A172 (cell line): Measurements from ENCODE around the gene CACNA2D2. TPM values are rescaled to one million over a fixed set of nuclear protein-coding genes. Genes with fewer than 3 reads are reported as not detected.
A peak's percentile ranks its signal among the peaks of the same experiment; 100 is the strongest.

Source experiments
- DNase-seq: peaks from one replicate; pipeline ENCODE4 v3.0.0-alpha.2; 2015; ENCODE audit warnings: low spot score
- total RNA-seq: library from RNA; depleted of rRNA; stranded (reverse); fragments of >200 nt; shearing (Covaris generic); gene quantifications from 2 replicates; pipeline ENCODE4 v1.2.3, GENCODE V29; 2014

The CACNA2D2 gene
- total RNA-seq, 1 experiment from 2014 or later: 0.26 TPM

DNA sequence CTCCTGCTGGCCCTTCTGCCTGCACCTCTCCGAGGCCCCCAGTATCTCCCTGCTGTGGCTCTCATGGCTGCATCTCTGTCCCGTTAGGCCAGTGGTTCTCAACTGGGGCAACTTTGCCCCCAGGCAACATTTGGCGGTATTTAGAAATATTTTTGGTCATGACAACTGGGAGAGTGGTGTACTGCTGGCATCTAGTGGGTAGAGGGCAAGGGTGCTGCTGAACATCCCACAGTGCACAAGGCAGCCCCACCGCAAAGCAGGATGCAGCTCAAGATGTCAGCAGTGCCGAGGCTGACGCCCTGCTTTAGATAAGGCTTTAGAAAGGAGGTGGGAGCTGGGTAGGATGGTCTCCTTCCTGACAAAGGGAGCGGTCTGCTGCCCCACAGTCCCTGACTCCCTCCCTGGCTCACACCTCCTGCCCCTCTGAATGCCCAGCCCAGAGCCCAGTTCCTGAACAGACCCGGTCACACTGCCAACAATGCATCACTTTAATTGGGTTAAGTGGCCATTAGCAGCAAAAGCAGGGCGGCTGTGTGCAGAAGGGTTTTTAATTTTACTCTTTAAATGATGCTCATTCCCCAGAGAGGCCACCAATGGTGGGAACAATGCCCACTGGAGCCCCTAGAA, 75.3 kb downstream of the CACNA2D2 start:
- no peak for DNase-seq

DNA sequence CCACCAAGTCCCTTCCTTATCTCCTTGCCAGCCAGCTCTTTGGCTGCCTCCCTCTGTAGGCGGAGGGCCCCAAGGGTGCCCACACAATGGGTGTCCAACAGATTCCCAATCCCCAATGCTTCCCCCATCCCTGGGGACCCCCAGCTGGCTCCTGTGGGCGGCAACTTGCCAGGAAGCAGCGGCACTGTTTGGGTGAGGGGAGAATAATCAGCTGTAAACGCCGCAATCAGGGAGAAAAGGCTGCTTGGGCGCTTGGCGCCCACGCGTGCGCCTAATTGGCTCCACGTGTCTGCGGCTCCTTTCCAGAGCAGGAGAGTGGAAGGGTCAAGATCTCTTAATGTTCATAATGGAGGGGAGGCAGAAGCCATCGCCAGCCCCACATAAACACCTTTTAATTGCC, 76.2 kb downstream of the CACNA2D2 start:
- DNase-seq: no peak

DNA sequence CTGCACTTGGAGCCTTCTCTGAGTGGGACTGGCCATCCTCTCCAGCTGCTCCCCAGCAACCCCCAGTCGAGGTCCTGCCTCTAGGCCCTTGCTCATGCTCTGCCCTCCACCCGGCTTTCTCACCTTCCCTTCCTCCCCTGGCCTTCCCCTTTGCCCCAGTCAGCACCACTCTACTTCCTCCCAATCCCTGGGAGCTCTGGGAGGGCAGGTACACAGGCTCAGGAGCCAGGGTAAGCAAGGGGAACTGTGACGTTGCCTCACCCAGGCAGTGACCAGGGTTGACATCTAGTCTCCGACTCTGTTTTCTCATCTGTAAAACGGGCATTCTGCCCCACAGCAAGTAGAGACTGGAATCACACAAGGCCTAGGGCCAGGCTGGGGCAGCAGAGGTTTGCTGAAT, 77.5 kb downstream of the CACNA2D2 start:
- DNase-seq: no peak

DNA sequence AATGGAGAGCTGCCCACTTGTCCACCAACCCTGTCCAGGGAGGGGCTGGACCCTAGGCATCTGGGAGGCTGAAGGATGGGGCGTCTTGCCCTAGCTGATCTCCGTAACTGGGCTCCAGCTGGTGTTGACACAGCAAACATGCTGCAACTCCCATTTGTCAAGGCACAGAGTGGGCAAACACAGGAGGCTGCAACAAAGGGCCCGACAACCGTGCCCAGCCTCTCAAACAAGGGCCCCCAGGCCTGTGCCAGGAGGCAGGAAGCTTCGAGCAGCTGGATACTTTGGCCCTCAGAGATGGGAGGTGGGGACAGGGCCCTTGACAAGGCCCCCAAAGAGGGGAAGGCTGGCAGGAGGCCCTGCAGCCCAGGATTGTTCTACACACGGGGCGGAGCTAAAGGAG, 79.9 kb downstream of the CACNA2D2 start:
- DNase-seq: no peak

DNA sequence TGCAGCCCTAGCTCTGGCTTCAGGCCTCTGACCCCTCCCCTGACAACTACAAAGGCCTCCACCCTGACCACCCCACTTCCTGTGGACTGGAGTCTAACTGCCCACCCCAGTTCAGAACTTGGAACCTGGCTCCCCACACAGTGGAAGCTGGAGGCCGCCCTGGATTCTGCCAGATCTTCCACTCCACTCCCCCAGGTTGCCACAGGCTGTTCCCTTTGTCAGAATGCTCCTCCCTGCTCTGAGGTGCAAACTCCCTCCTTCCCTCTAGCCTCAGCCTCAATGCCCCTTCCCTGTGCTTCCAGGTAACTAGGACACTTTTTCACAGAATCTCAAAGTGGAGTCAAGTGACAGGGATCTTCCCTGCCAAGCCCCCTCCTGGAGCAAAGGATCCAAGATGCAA, 81.3 kb downstream of the CACNA2D2 start:
- no peak for DNase-seq

DNA sequence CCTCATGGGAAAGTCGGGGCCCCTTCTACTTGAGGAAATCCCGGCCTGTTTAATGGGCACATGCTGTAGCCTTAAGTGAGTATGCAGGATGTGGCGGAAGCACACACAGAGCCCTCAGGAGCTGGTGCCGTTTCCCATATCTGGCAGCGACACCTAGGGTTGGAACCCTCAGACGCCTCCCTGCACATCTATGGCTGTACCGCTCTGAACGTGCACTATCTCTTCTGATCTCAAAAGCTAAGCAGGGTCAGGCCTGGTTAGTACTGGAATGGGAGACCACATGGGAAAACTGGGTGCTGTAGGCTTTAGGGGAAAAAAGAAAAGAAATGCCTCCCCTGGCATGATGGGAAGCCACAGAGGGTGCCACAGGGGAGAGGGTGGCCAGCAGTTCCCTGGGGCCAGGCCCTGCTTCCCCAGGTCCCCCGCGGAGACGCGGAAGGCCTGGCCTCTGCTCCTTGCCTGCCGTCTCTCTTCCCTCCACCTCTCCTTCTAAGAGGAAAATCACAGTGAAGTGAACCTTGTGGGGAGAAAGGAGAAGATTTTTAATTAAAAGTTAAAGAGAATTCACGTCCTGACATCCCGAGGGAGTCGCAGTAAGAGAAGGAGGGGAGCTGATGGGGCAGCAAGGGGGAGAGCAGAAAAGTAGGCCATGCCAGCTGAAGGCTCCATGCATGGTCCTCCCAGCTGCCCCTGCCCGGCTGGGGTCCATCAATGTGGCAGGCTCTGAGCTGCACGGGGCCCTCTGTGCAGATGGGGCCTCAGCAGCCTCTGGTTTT, 83.7 kb downstream of the CACNA2D2 start:
- no peak for DNase-seq

DNA sequence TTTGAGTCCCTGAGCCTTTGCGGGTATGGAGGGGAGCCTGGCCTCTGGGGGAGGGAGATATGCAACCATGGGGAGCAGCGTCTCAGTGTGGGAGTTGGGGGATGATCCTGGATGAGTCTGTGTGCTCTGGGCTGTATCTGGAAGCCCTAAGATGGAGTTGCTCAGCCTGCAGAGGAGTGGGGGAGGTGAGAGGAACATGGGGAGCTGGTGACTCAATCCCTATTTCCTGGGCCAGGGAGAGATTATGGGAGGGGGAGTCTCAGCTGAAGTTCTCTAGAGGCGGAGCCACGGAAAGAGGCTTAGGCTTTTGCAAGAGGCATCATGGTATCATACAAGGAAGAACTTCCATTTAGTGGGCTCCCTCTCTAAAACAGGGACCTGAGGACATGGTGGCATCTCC, 84.6 kb downstream of the CACNA2D2 start:
- peak; percentile 74 for DNase-seq

DNA sequence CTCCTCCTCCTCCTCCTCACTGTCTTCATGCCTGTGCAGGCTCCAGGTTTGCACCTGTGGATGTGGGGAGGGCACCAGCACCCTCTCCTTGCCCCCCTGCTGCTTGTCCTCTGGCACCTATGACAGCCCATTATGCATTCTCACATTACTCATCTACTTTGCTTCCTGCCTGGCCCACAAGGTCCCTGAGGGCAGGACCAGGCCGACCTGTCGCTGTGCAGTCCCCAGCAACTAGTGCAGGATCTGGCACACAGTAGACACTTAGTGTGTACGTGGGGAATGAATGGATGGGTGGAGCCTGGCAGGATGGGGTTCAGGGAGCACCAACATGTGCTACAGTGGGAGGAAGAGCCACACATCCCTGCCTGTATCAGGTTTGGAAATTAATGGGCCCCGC, 85.8 kb downstream of the CACNA2D2 start:
- peak; percentile 32 for DNase-seq

DNA sequence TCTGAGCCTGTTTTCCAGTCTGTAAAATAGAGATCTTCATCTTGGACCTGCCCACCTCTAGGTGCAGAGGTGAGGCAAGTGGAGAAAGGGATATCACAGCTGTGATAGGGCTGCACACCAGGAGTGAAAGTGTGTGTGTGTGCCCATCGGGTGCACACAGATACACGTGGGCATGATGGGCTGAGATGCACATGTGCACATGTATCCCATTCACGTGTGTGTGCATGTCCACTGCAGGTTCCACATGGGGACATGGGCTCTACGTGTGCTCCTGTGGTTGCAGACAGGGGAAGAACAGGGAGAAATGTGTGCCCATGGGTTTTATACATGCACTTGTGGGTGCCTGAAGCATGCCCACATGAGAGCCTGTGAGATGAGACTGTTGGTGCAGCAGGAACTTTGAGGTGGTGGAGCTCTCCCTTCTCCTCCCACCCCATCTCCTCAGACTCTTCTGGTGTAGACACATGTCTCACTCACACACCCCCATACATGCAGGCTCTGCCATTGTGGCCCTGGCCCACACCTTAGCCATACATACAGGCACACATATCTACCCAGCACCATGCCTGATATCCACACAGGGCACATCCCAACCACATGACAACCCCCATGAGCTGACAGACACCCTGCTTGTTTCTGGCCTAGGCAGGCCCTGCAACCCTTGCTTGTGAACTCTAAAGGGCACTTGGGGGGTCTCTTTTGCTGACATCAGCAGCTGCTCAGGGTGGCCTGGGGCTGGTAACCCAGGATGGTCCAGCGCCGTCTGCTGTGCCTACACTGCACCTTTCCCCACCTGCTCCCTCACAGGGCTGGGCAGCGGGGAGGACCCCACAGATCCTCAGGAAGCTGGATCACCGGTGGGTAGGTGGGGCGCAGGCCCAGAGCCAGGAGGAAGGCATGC, 86.4 kb downstream of the CACNA2D2 start:
- DNase-seq: no peak

DNA sequence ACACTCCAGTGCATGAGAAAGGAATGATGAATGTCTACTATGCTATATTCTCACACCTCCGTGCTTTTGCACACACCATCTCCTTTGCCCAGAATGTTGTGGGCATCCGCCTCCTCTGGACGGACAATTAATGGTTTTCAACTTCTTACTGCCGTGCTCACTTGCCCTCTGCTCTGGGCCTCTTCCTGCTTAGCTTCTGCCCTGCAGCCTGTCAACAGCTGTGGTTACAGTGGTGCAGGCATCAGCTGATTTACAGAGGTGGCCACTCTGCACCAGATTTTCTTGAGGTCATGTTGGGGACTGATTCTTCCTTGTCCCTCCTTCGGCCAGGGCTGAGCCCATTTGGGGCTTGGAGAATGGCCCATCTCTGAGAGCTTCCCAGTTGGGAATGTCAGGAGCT, 87.6 kb downstream of the CACNA2D2 start:
- DNase-seq: no peak

DNA sequence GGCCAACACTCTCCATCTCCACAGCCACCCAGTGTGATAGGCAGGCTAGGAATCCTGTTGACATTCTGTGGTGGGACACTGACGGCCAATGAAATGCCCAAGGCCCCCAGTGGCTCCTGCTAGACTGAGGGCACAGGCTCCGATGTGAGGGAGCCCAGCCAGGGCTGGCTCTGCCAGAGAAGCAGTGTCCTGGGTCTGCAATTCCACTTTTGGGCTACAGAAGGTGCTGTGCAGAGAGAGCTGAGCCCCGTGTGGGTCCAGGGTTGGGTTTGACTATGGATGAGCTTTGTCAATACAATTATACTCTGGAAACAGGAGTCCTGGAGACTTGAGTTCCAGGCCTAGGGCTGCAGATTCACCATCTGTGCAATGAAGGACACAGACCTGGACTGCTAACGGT, 88.4 kb downstream of the CACNA2D2 start:
- DNase-seq: no peak

DNA sequence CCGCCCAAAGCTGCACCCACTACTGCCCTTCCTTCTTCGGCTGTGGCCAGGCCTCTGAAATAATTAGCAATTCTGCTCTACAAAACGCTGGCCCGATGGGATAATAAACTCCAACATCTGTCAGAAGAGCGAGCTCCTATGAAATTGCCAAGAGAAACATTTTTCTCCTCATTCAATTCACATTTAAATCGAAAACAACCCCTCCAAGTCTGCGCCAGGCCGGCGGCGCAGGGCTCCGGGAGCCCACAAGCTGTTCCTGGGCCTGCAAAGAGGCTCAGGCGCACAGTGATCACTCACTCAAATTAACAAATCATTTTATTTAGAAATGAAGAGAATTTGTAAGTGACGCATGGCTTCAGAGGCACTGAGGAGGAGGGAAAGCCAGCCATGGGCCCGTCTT, 88.8 kb downstream of the CACNA2D2 start:
- no peak for DNase-seq

DNA sequence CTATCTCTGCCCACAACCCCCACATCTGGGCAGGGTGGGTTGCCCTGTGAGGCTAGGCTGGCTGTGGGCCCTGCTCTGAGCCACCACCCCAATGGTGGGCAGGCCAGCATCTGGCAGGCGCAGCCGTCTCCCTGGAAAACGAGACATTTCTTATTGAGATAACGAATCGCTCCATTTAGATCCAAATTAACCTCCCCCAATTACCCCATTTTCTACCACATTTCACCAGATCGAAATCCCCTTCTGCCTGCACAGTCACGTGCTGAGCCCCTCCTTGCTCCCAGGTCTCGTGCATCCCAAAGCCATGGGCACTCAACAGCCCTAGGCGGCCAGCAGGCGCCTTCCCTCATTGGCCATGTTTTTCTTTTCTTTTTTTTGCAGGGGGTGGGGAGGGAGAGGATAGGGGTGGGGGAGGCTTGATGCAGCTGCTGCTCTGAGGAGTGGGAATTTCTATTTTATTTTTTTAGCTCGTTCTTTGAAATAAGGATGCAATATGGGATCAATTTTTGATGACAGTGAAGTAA, 91.1 kb downstream of the CACNA2D2 start:
- no peak for DNase-seq

DNA sequence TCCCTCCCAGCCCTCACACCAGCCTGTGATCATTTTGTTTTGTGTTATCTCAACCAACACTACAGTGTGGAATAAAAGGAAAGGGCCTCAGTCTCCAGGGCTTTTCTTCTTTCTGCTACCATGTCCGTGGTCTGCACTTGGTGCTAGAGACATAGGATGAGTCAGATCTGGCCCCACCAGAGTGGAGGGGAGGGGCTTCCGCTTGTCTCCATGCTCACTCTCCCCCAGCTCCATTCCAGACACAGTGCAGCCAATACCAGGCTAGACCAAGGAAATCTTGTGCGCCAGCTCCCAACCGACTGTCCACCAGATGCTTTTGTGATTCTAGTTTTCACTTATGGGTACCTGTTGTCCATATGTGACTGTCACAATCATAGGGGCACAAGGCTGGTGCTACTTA, 92.2 kb downstream of the CACNA2D2 start:
- DNase-seq: no peak

DNA sequence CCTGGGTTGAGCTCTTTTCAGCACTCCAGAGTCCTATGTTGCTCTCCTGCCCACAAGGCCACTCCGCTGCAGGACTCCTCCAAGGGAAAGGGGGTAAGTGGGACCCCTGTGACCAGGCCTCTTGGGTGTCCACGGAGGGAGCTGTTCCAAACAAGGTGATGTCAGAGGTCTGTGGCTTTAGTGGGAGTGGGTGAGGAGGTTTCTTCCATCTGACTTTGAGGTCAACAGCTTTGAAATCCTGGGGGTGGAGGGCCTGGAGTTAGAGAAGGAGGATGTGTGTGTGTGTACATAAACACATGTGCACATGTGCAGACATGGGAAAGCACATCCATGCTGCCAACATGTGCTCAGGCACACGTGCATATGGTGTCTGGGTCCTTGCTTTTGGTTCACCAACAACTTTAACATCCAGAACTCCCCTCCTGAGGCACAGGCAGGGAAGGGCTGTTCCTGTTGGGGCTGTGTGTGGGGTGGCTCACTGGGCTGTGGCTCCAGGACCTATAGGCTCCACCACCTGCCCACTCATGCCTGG, 92.8 kb downstream of the CACNA2D2 start:
- no peak for DNase-seq

DNA sequence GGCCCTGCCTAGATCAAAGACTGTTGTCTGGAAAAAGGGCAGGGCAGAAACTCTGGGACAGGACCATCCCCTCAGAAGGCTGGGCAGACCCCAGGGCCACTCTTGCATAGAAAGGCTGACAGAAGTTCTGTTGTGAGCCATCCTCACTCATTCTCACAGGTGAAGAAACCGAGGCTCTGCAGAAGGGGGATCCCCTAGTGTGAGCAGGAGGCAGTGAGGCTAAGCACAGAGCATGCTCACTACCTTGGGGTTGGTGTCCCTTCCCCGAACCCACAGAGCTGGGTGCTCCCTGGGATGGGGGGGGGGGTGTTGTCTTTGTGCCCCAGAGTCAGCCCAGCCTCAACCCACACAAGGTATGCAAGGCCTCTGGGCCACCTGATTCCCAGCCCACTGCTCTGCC, 93.2 kb downstream of the CACNA2D2 start:
- no peak for DNase-seq

DNA sequence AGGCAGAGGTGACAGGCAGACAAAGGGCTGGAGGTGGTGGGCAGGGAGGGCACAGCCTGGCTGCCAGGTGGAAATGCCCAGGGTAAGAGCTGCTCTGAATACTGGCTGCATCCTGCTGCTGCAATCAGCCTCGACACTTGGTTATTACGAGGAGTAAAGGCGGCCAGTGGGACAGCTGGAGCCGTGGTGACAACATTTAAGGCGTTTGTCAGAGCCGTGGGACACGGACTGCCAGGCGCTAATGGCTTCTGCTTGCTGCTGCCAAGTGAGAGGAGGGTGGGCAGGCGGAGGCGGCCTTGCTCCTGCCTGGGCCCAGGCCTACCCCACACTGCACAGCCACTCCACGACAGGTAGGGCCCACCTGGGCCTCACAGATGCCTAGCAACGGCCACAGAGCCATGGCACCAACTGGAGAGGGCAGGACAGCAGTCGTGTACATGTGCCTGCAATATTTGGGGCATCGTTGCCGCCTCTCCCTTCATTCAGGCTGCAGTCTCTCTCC, 94.9 kb downstream of the CACNA2D2 start:
- no peak for DNase-seq

DNA sequence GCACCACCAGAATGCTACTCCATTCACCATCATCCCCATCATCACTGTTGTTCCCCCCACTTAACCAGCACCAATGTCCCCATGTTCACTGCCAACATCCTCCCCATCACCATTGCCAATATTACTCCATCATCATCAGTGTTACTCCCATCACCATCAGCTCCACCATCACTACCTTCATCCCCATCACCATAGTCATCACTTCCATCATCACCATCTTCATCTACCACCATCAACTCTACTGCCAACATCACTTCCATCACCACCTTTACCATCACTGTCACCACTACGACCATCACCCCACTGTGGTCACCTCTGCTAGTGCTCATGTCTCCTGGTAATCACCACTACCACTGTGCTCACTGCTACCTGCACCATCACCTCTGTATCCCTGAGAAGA, 96.9 kb downstream of the CACNA2D2 start:
- no peak for DNase-seq

DNA sequence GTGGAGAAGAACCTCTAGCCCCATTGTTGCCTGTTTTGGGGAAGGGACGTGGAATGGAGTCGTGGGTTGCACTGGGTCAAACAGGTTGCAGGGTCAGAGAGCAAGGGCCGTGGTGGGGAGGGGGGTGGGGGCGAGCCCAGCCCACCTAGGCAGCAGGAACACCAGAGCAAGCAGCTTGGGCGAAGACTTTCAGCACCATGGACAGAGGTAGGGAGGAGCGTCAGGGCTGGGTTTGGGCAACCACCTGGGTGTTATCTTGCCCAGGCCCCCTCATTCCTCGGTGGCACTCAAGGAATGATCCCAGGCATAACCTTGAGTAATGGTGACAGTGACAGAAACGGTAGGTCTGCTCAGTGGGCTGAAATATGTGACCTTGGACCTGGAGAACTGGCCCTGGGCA, 98.2 kb downstream of the CACNA2D2 start:
- DNase-seq: no peak

DNA sequence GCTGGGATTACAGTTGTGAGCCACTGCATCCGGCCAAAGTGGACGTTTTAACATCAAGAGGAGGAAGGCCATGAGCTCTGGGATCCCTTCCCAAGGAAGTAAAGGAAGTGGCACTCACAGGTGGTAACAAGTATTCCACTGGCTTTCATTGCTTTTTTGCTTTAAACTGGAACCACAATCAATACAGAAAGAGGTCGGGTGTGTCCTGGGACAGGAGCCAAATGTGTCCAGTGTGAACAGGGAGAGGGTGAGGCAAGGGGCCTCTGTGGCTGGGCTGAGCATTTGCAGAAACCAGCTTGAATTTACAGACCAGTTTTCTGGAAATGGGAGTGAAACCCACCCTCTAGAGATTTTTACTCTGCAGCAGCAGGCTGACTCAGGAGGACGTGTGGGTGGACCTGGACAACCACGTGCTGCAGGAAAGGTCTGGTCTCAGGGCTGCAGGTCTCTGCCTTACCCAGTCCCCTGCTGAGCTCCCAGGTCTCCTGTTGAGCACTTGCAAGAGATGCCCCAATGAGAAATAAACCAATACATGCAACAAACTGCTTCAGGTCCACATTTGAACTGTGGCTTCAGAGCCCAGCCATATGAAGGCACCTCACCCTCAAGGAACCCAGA, 101.3 kb downstream of the CACNA2D2 start:
- DNase-seq: no peak

DNA sequence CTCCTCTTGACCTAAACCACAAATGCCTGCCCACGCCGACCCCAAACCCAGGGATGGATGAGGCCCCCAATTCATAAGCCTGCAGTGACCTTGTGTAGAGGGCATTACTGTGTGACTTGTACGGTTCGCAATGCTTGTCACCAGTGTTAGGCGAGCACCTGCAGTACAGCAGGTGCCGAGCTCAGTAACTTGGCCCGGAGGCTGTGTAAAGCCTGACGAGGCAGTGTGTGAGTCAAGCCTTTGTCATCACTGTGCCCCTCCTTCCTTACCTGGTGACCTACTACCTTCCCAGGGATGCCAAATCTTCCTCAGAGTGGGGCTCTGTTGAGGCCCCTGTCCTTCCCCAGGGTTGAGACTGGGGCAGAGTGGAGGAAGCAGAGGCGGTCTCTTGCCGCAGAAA, 106.9 kb downstream of the CACNA2D2 start:
- no peak for DNase-seq
